Measurements from ENCODE around the gene ARHGEF10L.

ARHGEF10L gene

GRCh38 chr1:17632541-17633184 lies 93.2 kb downstream of the ARHGEF10L start:
- H3K27me3 ChIP-seq (replicated peaks; ENCODE audit: control insufficient read depth, insufficient read depth, low read length, poor library complexity, severe bottlenecking): no peaks in the 10 kb centered on the region
- no peaks in the 10 kb centered on the region for H3K4me1 ChIP-seq (ENCODE audit: control insufficient read depth, insufficient read depth, low read length, poor library complexity, severe bottlenecking)
- no peak overlapping the region for H3K27ac ChIP-seq (ENCODE audit: insufficient read depth, low read length, poor library complexity, severe bottlenecking)
- no peaks in the 10 kb centered on the region for H3K9me3 ChIP-seq (ENCODE audit: control insufficient read depth, low read length)
- H3K36me3 ChIP-seq (ENCODE audit: control insufficient read depth, insufficient read depth, low read length): no peaks in the 10 kb centered on the region
- H3K4me3 ChIP-seq (ENCODE audit: insufficient read depth, low read depth, low read length, poor library complexity, severe bottlenecking): no peak overlapping the region
- no peak for DNase-seq

GRCh38 chr1:17633654-17634053 lies 94.2 kb downstream of the ARHGEF10L start:
- Histone ChIP-seq H3K27me3 (replicated peaks; ENCODE audit: control insufficient read depth, insufficient read depth, low read length, poor library complexity, severe bottlenecking) (no peaks in the 10 kb centered on the region), H3K27ac (ENCODE audit: insufficient read depth, low read length, poor library complexity, severe bottlenecking) (no peak overlapping the region), H3K4me1 (ENCODE audit: control insufficient read depth, insufficient read depth, low read length, poor library complexity, severe bottlenecking) (no peaks in the 10 kb centered on the region), H3K36me3 (ENCODE audit: control insufficient read depth, insufficient read depth, low read length) (no peaks in the 10 kb centered on the region), H3K4me3 (ENCODE audit: insufficient read depth, low read depth, low read length, poor library complexity, severe bottlenecking) (no peak overlapping the region), H3K9me3 (ENCODE audit: control insufficient read depth, low read length) (no peaks in the 10 kb centered on the region)
- DNase-seq: no peak

- Histone ChIP-seq H3K9me3 (ENCODE audit: control insufficient read depth, low read length) (no peaks in the 10 kb centered on the region), H3K4me3 (ENCODE audit: insufficient read depth, low read depth, low read length, poor library complexity, severe bottlenecking) (no peak overlapping the region), H3K27ac (ENCODE audit: insufficient read depth, low read length, poor library complexity, severe bottlenecking) (no peak overlapping the region), H3K27me3 (replicated peaks; ENCODE audit: control insufficient read depth, insufficient read depth, low read length, poor library complexity, severe bottlenecking) (no peaks in the 10 kb centered on the region), H3K36me3 (ENCODE audit: control insufficient read depth, insufficient read depth, low read length) (no peaks in the 10 kb centered on the region), H3K4me1 (ENCODE audit: control insufficient read depth, insufficient read depth, low read length, poor library complexity, severe bottlenecking) (no peaks in the 10 kb centered on the region)
- no peak for DNase-seq
Observed at GRCh38 chr1:17635276-17635675, 95.8 kb downstream of the ARHGEF10L start.

GRCh38 chr1:17635811-17636210 lies 96.3 kb downstream of the ARHGEF10L start:
- Histone ChIP-seq H3K9me3 (ENCODE audit: control insufficient read depth, low read length) (no peaks in the 10 kb centered on the region), H3K27me3 (replicated peaks; ENCODE audit: control insufficient read depth, insufficient read depth, low read length, poor library complexity, severe bottlenecking) (no peaks in the 10 kb centered on the region), H3K27ac (ENCODE audit: insufficient read depth, low read length, poor library complexity, severe bottlenecking) (no peak overlapping the region), H3K4me3 (ENCODE audit: insufficient read depth, low read depth, low read length, poor library complexity, severe bottlenecking) (no peak overlapping the region), H3K4me1 (ENCODE audit: control insufficient read depth, insufficient read depth, low read length, poor library complexity, severe bottlenecking) (no peaks in the 10 kb centered on the region), H3K36me3 (ENCODE audit: control insufficient read depth, insufficient read depth, low read length) (no peaks in the 10 kb centered on the region)
- no peak for DNase-seq

GRCh38 chr1:17636612-17637011 lies 97.1 kb downstream of the ARHGEF10L start:
- no peaks in the 10 kb centered on the region for H3K4me1 ChIP-seq (ENCODE audit: control insufficient read depth, insufficient read depth, low read length, poor library complexity, severe bottlenecking)
- no peak overlapping the region for H3K27ac ChIP-seq (ENCODE audit: insufficient read depth, low read length, poor library complexity, severe bottlenecking)
- no peaks in the 10 kb centered on the region for H3K27me3 ChIP-seq (replicated peaks; ENCODE audit: control insufficient read depth, insufficient read depth, low read length, poor library complexity, severe bottlenecking)
- no peak overlapping the region for H3K4me3 ChIP-seq (ENCODE audit: insufficient read depth, low read depth, low read length, poor library complexity, severe bottlenecking)
- H3K9me3 ChIP-seq (ENCODE audit: control insufficient read depth, low read length): no peaks in the 10 kb centered on the region
- no peak for DNase-seq
- H3K36me3 ChIP-seq (ENCODE audit: control insufficient read depth, insufficient read depth, low read length): no peaks in the 10 kb centered on the region

GRCh38 chr1:17637055-17637454 lies 97.6 kb downstream of the ARHGEF10L start:
- Histone ChIP-seq H3K27me3 (replicated peaks; ENCODE audit: control insufficient read depth, insufficient read depth, low read length, poor library complexity, severe bottlenecking) (no peaks in the 10 kb centered on the region), H3K9me3 (ENCODE audit: control insufficient read depth, low read length) (no peaks in the 10 kb centered on the region), H3K4me3 (ENCODE audit: insufficient read depth, low read depth, low read length, poor library complexity, severe bottlenecking) (no peak overlapping the region), H3K27ac (ENCODE audit: insufficient read depth, low read length, poor library complexity, severe bottlenecking) (no peak overlapping the region), H3K4me1 (ENCODE audit: control insufficient read depth, insufficient read depth, low read length, poor library complexity, severe bottlenecking) (no peaks in the 10 kb centered on the region), H3K36me3 (ENCODE audit: control insufficient read depth, insufficient read depth, low read length) (no peaks in the 10 kb centered on the region)
- DNase-seq: no peak

GRCh38 chr1:17639703-17640340 lies 100.3 kb downstream of the ARHGEF10L start:
- Histone ChIP-seq H3K36me3 (ENCODE audit: control insufficient read depth, insufficient read depth, low read length) (no peaks in the 10 kb centered on the region), H3K27ac (ENCODE audit: insufficient read depth, low read length, poor library complexity, severe bottlenecking) (no peak overlapping the region), H3K9me3 (ENCODE audit: control insufficient read depth, low read length) (no peaks in the 10 kb centered on the region), H3K27me3 (replicated peaks; ENCODE audit: control insufficient read depth, insufficient read depth, low read length, poor library complexity, severe bottlenecking) (no peaks in the 10 kb centered on the region), H3K4me3 (ENCODE audit: insufficient read depth, low read depth, low read length, poor library complexity, severe bottlenecking) (no peak overlapping the region), H3K4me1 (ENCODE audit: control insufficient read depth, insufficient read depth, low read length, poor library complexity, severe bottlenecking) (no peaks in the 10 kb centered on the region)
- DNase-seq: no peak

GRCh38 chr1:17640393-17640792 lies 100.9 kb downstream of the ARHGEF10L start:
- DNase-seq: no peak
- Histone ChIP-seq H3K9me3 (ENCODE audit: control insufficient read depth, low read length) (no peaks in the 10 kb centered on the region), H3K36me3 (ENCODE audit: control insufficient read depth, insufficient read depth, low read length) (no peaks in the 10 kb centered on the region), H3K27ac (ENCODE audit: insufficient read depth, low read length, poor library complexity, severe bottlenecking) (no peak overlapping the region), H3K4me3 (ENCODE audit: insufficient read depth, low read depth, low read length, poor library complexity, severe bottlenecking) (no peak overlapping the region), H3K4me1 (ENCODE audit: control insufficient read depth, insufficient read depth, low read length, poor library complexity, severe bottlenecking) (no peaks in the 10 kb centered on the region), H3K27me3 (replicated peaks; ENCODE audit: control insufficient read depth, insufficient read depth, low read length, poor library complexity, severe bottlenecking) (no peaks in the 10 kb centered on the region)

- H3K4me1 ChIP-seq (ENCODE audit: control insufficient read depth, insufficient read depth, low read length, poor library complexity, severe bottlenecking): no peaks in the 10 kb centered on the region
- H3K27me3 ChIP-seq (replicated peaks; ENCODE audit: control insufficient read depth, insufficient read depth, low read length, poor library complexity, severe bottlenecking): no peaks in the 10 kb centered on the region
- no peak overlapping the region for H3K4me3 ChIP-seq (ENCODE audit: insufficient read depth, low read depth, low read length, poor library complexity, severe bottlenecking)
- H3K9me3 ChIP-seq (ENCODE audit: control insufficient read depth, low read length): no peaks in the 10 kb centered on the region
- DNase-seq: no peak
- no peaks in the 10 kb centered on the region for H3K36me3 ChIP-seq (ENCODE audit: control insufficient read depth, insufficient read depth, low read length)
- no peak overlapping the region for H3K27ac ChIP-seq (ENCODE audit: insufficient read depth, low read length, poor library complexity, severe bottlenecking)
Observed at GRCh38 chr1:17640975-17641374, 101.5 kb downstream of the ARHGEF10L start.

- no peaks in the 10 kb centered on the region for H3K36me3 ChIP-seq (ENCODE audit: control insufficient read depth, insufficient read depth, low read length)
- H3K9me3 ChIP-seq (ENCODE audit: control insufficient read depth, low read length): no peaks in the 10 kb centered on the region
- no peak overlapping the region for H3K4me3 ChIP-seq (ENCODE audit: insufficient read depth, low read depth, low read length, poor library complexity, severe bottlenecking)
- no peaks in the 10 kb centered on the region for H3K27me3 ChIP-seq (replicated peaks; ENCODE audit: control insufficient read depth, insufficient read depth, low read length, poor library complexity, severe bottlenecking)
- no peak overlapping the region for H3K27ac ChIP-seq (ENCODE audit: insufficient read depth, low read length, poor library complexity, severe bottlenecking)
- DNase-seq: no peak
- no peaks in the 10 kb centered on the region for H3K4me1 ChIP-seq (ENCODE audit: control insufficient read depth, insufficient read depth, low read length, poor library complexity, severe bottlenecking)
Observed at GRCh38 chr1:17642169-17642568, 102.7 kb downstream of the ARHGEF10L start.
